Measurements from ENCODE around the gene RGS12. TPM values are rescaled to one million over a fixed set of nuclear protein-coding genes. Genes with fewer than 3 reads are reported as not detected.

Gene RGS12
- polyA plus RNA-seq, 1 donor (not counting 4 experiments of a cell fraction or from before 2014, with no cell fraction given), result 34.0 TPM

DNA sequence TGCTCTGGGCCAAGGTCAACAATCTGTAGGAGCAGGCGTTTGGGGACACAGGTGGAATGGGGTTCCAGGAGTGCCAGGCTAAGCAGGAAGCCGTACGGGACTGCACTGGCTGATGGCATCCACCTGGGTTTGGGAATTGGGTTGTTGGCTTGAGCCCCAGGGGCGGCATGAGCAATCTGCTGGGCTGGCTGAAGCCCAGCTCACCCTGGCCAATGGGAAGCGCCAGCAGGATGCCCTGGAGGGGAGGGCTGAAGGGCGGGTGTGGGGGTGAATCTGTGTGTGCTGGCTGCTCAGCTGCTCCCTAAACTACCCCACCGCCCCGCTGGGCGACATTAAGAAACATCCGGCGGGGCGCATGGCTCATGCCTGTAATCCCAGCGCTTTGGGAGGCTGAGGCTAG lies 8.9 kb upstream of the RGS12 start:
- no peak for TF ChIP-seq EZH2 (IDR thresholded peaks at IDR 0.05; ENCODE audit: low read length)
- TF ChIP-seq, protein P1, sequence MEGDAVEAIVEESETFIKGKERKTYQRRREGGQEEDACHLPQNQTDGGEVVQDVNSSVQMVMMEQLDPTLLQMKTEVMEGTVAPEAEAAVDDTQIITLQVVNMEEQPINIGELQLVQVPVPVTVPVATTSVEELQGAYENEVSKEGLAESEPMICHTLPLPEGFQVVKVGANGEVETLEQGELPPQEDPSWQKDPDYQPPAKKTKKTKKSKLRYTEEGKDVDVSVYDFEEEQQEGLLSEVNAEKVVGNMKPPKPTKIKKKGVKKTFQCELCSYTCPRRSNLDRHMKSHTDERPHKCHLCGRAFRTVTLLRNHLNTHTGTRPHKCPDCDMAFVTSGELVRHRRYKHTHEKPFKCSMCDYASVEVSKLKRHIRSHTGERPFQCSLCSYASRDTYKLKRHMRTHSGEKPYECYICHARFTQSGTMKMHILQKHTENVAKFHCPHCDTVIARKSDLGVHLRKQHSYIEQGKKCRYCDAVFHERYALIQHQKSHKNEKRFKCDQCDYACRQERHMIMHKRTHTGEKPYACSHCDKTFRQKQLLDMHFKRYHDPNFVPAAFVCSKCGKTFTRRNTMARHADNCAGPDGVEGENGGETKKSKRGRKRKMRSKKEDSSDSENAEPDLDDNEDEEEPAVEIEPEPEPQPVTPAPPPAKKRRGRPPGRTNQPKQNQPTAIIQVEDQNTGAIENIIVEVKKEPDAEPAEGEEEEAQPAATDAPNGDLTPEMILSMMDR (optimal IDR thresholded peaks at IDR 0.05 in 1 of 3, IDR thresholded peaks at IDR 0.05 in 1 of 3, conservative IDR thresholded peaks at IDR 0.05 in 1 of 3; ENCODE audit: extremely low read depth in 1 of 3, insufficient read depth in 2 of 3, low read length in 3 of 3), result no peak
- Histone ChIP-seq H3K4me2 (ENCODE audit: control insufficient read depth, extremely low read depth, insufficient read depth, low read depth, low read length) (no peak overlapping the region), H3K9ac (ENCODE audit: control insufficient read depth, extremely low read depth, insufficient read depth, low read length) (no peak overlapping the region), H3K79me2 (ENCODE audit: control insufficient read depth, insufficient read depth, low read length) (no peaks in the 10 kb centered on the region), H3K9me1 (ENCODE audit: control insufficient read depth, extremely low read depth, insufficient read depth, low read length) (no peaks in the 10 kb centered on the region), H3K36me3 (ENCODE audit: control insufficient read depth in 2 of 2, extremely low read depth in 1 of 2, insufficient read depth in 2 of 2, low read length in 2 of 2) (no peaks in the 10 kb centered on the region), H3K4me3 (ENCODE audit: control insufficient read depth in 2 of 3, extremely low read depth in 1 of 3, insufficient read depth in 2 of 3, low read depth in 1 of 3, low read length in 3 of 3) (no peak overlapping the region), H3K9me3 (ENCODE audit: control insufficient read depth, low read depth, low read length) (no peaks in the 10 kb centered on the region), H2AFZ (ENCODE audit: control insufficient read depth, low read length) (no peak overlapping the region), H4K20me1 (ENCODE audit: control insufficient read depth, extremely low read depth, insufficient read depth, low read length) (no peaks in the 10 kb centered on the region), H3K4me1 (ENCODE audit: control insufficient read depth, extremely low read depth, insufficient read depth, low read length) (peaks cover 9% of the 10 kb centered on the region), H3K27ac (ENCODE audit: control insufficient read depth, insufficient read depth, low read length) (no peak overlapping the region), H3K27me3 (ENCODE audit: control insufficient read depth, extremely low read depth, insufficient read depth, low read length) (peaks cover 26% of the 10 kb centered on the region)
- dilution Hi-C loops (cut with MboI; ENCODE audit: extremely low pct_ligation_motif_present, low sequenced_read_pairs), result no loop called here
- peak; percentile 25 for DNase-seq (ENCODE audit: low read depth, low spot score)
- FAIRE-seq, result no peak

DNA sequence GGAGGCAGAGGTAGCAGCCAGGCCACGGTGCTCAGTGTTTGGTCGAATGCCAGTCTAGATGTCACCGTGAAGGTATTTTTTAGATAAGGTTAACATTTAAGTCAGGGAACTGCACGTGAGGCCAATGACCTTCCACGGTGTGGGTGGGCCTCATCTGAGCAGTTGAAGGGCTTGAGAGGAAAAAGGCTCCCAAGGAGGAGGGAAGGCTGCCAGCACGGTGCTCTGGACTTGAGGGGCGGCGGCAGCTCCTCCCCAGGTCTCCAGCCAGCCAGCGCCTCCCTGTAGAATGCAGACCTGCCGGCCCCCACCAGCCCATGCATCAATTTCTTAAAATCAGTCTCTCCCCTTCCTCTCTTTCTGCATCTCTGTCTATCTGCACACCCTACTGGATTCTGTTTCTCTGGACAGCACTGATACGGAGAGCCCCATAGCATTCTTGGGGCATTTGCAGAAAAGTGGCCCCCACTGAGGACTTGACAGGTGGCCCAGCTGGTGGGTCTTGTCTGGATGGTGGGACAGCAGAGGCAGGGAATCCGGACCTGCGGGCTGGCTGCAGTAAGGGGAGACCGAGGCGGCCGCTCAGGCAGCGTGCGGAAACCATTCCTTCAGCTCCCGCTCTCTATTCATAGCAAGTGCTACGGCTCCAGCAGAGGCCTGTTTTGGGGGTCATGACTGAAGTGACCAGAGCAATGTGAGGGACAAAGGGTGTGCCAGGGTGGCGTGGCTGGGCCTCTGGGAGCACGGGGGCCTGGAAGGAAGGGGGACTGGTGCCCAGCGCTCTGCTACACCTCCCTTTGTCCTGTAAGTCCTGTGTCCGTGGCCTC lies 7.9 kb upstream of the RGS12 start:
- Histone ChIP-seq H3K27me3 (ENCODE audit: control insufficient read depth, extremely low read depth, insufficient read depth, low read length) (peaks cover 29% of the 10 kb centered on the region), H3K79me2 (ENCODE audit: control insufficient read depth, insufficient read depth, low read length) (no peaks in the 10 kb centered on the region), H4K20me1 (ENCODE audit: control insufficient read depth, extremely low read depth, insufficient read depth, low read length) (no peaks in the 10 kb centered on the region), H3K36me3 (ENCODE audit: control insufficient read depth in 2 of 2, extremely low read depth in 1 of 2, insufficient read depth in 2 of 2, low read length in 2 of 2) (no peaks in the 10 kb centered on the region), H3K4me3 (ENCODE audit: control insufficient read depth in 2 of 3, extremely low read depth in 1 of 3, insufficient read depth in 2 of 3, low read depth in 1 of 3, low read length in 3 of 3) (no peak overlapping the region), H3K27ac (ENCODE audit: control insufficient read depth, insufficient read depth, low read length) (no peak overlapping the region), H3K9me1 (ENCODE audit: control insufficient read depth, extremely low read depth, insufficient read depth, low read length) (no peaks in the 10 kb centered on the region), H3K4me1 (ENCODE audit: control insufficient read depth, extremely low read depth, insufficient read depth, low read length) (peaks cover 9% of the 10 kb centered on the region), H2AFZ (ENCODE audit: control insufficient read depth, low read length) (no peak overlapping the region), H3K9me3 (ENCODE audit: control insufficient read depth, low read depth, low read length) (no peaks in the 10 kb centered on the region), H3K4me2 (ENCODE audit: control insufficient read depth, extremely low read depth, insufficient read depth, low read depth, low read length) (no peak overlapping the region), H3K9ac (ENCODE audit: control insufficient read depth, extremely low read depth, insufficient read depth, low read length) (no peak overlapping the region)
- FAIRE-seq (no peak), DNase-seq (ENCODE audit: low read depth, low spot score) (no peak)
- TF ChIP-seq, protein P1 (optimal IDR thresholded peaks at IDR 0.05 in 1 of 3, IDR thresholded peaks at IDR 0.05 in 1 of 3, conservative IDR thresholded peaks at IDR 0.05 in 1 of 3; ENCODE audit: extremely low read depth in 1 of 3, insufficient read depth in 2 of 3, low read length in 3 of 3), result no peak
- TF ChIP-seq EZH2 (IDR thresholded peaks at IDR 0.05; ENCODE audit: low read length), result no peak
- dilution Hi-C loops (cut with MboI; ENCODE audit: extremely low pct_ligation_motif_present, low sequenced_read_pairs), result no loop called here

Measured in keratinocyte (primary cell).